Tongue (tissue), 2 donors: ENCODE measurements around the gene EPN1. TPM values are rescaled to one million over a fixed set of nuclear protein-coding genes. Genes with fewer than 3 reads are reported as not detected.
A peak's percentile ranks its signal among the peaks of the same experiment; 100 is the strongest.

Experiments
- DNase-seq: peaks from one replicate; pipeline ENCODE4 v3.0.0-alpha.2; 2015
- total RNA-seq: library from RNA; depleted of rRNA; stranded (reverse); fragments of >200 nt; gene quantifications from one replicate; pipeline ENCODE4 v1.2.3, GENCODE V29; 2014

Gene EPN1
- 62.2 TPM for total RNA-seq

DNA sequence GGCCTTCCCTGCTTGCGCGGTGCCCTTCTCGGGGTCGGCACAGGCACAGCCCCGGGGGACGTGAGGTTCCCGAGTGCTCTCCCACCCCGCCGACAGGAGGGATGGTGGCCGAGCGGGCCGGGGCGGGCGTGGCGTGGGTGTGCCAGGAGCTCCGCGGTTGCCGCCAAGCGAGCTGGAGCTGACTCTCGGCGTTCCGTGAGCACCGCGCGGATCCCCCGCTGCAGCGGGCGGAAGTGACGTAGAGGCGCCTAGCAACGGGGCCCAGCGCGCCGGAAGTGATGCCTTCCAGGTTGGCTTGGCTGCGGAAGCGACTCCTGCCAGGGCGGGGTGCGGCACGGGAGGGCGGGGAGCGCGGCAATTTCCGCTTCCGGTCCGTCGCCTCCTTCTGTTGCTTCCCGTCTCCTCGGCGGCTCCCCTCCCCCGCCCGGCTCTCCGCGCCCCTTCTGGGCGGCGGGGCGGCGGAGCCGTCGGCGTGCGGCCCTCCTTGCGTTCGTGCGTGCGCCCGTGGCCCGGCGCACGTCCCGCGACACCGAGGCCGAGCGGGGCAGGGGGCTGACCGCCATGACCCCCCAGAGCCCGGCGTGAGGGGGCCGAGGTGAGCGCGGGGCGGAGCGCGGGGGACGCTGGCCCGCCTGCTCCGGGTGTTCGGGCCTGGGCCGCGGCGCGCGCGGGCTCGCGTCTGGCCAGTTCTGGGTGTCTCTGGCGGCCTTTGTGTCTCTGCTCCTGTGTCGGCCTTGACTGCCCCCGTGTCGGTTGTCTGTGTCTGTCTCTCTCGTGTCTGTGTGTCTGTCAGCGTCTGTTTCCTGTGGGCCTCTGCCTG lies at the start of gene EPN1:
TSS of gene EPN1 (plus strand) at position 386 of the 820 bp plus-strand sequence. CDS start 3,402 bp downstream, outside the sequence.
- DNase-seq = peak; percentile 98

DNA sequence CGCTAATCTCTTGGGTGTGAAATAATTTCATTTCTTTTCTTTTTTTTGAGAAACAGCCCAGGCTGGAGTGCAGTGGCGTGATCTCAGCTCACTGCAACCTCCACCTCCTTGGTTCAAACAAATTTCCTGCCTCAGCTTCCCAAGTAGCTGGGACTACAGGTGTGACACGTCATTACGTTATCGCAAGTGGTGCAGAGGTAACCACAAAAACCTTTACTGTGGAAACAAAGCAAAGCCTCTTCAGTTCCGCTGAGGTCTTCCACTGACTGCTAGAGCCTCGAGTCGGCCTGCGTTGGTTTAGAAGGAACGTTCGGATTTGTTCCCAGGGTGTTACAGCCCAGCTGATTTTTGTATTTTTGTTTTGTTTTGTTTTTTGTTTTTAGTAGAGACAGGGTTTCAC lies 48.7 kb upstream of the EPN1 start:
- no peak for DNase-seq

DNA sequence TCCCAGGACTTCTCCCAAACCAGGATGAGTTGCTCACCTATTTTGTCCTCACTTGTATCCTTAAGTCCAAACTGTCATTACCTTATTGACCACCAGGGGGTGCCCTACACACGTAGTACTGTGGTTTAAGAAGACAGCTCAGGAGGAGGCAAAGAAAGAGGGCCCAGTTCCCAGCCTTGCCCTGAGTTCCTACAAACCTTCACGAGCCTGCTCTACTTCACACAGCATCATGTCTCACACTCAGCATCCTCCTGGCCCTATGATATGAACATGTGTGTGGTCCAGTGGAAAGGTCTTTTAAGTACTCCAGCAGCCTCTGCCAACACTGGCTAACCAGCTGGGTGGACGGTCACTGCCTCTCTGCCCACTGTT lies 42.6 kb upstream of the EPN1 start:
- peak; percentile 96 for DNase-seq

DNA sequence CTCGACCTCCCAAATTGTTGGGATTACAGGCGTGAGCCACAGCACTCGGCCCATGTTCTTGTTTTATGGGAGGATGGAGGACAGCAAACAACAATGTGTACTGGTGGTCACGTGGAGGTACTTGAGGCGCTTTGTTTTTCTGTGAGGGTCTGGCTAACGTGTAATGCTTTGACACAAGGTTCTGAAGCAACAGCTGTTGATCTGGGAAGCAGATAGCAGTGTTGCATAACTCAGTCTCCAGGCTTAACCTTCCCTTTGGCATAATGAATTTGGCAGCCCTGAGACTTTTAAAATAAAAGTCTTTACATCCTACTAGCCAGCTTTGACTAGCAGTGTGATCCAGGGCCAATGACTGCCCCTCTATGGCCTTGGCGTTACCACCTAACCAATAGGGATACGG lies 41.2 kb upstream of the EPN1 start:
- no peak for DNase-seq

DNA sequence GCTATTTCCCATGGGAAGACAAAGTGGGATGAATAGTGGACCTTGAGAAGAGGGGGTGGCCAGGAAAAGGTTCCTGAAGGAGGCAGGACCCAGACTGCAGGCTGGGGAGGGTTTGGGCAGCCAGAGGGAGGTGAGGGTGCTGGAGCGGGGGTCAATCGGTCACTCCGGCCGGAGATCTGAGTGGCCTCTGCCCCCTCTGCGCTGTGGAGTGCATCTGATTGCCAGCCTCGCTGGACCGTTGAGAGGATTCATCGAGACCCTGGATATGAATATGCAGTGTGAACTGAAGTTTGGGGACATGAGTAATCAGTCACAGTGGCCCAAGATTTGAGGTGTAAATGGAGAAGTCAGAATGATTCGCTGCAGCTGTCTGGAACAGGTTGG lies 39.7 kb upstream of the EPN1 start:
- no peak for DNase-seq

DNA sequence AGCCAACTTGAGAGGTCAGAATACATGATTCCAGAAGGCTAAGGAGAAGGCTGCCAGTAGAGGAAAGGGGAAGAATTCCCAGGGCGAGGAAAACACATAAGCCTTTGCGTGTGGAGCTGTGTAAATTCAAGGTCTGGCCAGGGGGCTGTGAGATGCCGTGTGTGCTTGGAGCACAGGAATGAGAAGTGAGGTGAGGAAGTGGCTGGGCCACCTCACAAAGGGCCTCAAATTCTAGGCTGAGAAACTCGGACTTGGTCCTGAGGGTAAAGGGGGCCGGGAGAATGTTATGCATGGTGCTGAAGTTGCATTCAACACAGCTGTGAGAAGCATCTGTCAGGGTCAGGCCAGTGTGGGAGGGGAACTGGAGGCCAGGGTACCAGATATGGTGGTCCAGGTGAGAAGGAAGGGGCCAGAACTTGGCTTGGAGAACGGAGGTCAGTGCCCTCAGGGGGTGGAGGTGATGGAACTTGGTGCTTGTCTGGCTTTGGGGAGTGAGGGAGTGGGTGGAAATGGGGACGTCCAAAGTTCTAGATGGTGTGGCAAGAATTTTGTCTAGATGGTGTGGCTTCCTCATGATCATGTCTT lies 39.1 kb upstream of the EPN1 start:
- DNase-seq = no peak

DNA sequence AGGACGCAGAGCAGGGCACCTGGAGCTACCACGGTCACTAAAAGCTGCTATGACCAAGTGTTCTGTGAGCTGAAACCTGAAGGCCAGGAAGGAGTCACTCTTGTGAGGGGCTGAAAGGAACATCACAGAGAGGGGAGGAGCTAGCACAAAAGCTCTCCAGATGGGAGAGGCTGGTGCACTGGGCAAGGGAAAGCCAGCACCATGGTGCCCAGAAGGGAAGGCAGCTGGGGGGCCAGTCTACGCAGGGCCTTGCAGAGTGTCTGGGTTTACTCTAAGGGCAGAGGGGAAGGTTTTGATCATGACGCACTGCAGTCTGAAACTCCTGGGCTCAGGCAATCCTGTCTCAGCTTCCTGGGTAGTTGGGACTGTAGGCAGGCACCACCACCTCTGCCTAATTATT lies 38.3 kb upstream of the EPN1 start:
- DNase-seq = no peak

DNA sequence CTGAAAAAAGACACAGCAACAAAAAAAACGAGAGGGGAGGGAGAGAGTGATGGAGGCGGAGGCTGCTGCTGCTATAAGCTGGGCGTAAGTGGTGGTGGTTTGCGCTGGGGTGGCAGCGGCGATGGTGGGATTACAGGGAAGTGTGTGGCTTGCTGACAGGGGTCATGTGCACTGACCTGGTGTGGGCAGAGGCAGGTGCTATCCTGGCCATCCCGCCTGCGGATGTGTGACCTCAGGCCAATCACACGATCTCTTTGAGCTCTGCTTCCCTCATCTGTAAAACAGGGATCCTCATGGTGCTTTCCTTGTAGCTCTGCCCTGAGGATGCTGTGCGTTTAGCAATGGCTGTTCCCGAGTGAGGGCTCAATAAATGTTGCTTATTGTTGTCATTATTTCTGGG lies 37.5 kb upstream of the EPN1 start:
- DNase-seq = no peak

DNA sequence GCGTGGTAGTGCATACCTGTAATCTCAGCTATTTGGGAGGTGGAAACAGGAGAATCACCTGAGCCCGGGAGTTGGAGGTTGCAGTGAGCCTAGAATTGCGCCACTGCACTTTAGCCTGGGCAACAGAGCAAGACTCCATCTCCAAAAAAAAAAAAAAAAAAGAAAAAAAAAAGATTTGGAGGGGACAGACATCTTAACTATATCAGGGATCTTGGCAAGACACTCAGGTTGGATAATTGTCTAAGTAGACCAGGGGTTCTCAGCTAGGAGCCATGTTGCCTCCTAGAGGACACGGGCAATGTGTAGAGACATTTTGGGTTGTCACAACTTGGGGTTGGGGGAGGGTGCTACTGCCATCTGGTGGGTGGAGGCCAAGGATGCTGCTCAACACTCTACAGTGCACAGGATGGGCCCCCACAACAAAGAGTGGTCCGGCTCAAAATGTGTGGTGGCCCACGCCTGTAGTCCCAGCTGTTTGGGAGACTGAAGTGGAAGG lies 36.1 kb upstream of the EPN1 start:
- DNase-seq = no peak

DNA sequence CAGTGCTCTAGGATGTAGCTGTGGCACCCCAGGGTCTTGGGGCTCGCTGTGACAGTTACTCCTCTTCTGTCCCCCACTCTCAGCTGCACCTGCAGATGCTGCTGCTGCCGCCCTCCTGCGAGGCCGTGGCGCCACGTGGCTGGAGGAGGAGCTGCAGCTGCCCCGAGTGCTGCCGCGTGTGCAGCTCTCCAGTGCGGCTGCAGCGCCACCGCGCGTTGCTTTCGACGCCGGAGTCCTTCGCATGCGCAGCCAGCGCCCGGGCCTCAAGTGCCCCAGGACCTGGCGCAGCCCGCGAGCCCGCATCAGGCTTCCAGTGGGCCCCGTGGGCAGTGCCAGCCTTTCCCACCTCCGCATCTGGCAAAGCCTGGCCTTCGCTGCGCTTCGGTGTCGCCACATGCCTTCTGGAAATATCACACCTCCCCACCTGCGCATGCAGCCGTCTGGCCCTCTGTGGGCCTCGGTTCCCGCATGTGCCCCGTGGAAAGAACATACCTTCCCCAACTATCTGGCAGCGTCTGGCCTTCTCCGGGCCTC lies 34.9 kb upstream of the EPN1 start:
- DNase-seq = peak; percentile 79

DNA sequence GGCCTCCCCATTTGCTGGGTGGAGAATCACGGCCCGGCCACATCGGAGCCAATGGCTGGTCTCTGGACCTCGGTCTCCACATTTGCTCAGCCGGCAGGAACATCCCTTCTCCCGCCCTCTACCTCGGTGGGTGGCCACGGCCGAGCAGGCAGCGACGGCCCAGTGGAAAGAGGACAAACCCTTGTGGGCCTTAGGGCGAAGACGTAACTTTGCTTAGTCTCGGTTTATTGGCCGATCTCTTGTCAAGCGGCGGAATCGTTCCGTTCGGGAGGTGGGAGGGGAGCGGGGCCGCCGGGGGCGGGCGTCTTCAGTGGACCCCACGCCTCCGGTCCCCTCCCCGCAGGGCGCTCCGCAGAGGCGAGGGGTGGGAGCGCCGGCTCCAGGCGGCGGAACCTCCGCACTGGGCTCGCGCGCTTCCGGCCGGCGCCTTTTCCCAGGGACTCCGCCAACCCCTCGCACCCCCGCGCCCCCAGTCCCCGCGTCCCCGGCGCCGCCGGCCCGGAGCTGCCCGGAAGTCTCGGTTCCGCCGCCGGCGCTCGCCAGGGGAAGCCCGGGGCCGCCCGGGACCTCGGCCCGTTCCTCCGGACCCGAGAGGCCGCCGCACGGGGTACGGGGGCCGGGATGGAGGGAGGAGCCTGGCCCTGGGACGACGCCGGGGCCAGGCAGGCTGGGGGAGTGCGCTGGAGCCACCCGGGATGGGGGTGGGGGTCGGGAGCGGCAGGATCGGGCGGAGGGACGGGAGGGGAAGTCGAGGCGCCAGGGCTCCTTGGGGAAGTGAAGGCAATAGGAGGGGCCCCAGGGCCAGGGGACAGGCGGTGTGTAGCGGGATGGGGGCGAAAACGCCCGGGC lies 34.2 kb upstream of the EPN1 start, which contains the start of gene ZNF580:
TSS of gene ZNF580 (plus strand) at position 426 of the 849 bp plus-strand sequence. CDS start 1,507 bp downstream, outside the sequence.
- peak; percentile 83 for DNase-seq

DNA sequence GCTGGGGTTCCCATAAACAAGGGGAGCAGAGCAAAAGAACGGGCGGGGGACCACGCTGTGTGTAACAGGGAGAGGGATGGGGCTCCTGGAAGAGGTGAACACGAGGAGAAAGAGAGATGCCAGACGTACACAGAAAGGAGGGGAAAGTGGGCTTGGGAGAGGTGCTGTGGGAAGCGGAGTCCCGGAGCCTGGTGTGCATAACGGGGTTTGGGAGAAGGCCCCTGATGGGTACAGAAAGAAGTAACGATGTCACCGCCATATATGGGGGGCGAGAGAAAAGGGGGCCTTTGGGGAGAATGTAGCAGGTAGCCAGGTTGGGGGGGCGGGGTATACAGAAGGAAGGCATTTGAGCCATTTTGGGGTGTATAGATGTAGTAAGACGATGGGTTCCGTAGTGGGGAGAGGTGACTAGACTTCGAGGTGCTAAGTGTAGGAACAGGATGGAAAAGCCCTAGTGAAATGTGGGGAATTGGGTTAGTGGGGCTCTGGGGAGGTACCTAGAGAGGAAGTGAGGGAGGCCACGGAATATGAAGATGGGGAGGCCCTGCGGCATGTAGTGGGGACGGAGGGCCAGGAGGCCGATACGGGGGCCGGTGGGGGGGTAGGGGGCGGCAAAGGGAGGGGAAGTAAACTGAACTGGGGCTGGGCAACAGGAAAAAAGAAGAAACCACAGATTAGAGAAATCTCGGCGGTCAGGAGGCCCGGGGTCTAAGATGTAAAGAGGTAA lies 33.4 kb upstream of the EPN1 start:
- DNase-seq = no peak

DNA sequence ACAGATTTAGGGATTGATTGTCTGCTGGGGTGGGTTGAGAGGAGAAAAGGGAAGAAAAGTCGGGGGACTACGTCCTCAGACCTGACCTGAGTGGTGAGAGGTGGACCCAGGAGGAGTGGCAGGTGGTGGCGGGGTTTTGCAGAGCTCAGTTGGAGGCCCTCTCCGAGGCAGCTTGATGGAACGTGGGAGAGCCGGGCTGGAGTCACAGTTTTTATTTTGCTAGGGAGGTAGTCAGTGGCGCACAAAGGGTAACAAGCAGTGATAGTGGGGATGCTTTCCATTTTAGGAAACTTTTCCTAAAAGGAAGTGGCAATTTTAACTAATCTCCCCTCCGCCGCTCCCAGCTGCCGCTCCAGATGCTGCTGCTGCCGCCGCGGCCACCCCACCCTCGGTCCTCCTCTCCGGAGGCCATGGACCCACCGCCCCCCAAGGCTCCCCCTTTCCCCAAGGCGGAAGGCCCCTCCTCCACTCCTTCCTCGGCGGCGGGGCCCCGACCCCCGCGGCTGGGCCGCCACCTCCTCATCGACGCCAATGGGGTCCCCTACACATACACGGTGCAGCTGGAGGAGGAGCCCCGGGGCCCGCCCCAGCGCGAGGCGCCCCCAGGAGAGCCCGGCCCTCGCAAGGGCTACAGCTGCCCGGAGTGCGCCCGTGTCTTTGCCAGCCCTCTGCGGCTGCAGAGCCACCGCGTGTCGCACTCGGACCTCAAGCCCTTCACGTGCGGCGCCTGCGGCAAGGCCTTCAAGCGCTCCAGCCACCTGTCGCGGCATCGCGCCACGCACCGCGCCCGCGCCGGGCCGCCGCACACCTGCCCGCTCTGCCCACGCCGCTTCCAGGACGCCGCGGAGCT lies 32.6 kb upstream of the EPN1 start:
- DNase-seq = no peak

DNA sequence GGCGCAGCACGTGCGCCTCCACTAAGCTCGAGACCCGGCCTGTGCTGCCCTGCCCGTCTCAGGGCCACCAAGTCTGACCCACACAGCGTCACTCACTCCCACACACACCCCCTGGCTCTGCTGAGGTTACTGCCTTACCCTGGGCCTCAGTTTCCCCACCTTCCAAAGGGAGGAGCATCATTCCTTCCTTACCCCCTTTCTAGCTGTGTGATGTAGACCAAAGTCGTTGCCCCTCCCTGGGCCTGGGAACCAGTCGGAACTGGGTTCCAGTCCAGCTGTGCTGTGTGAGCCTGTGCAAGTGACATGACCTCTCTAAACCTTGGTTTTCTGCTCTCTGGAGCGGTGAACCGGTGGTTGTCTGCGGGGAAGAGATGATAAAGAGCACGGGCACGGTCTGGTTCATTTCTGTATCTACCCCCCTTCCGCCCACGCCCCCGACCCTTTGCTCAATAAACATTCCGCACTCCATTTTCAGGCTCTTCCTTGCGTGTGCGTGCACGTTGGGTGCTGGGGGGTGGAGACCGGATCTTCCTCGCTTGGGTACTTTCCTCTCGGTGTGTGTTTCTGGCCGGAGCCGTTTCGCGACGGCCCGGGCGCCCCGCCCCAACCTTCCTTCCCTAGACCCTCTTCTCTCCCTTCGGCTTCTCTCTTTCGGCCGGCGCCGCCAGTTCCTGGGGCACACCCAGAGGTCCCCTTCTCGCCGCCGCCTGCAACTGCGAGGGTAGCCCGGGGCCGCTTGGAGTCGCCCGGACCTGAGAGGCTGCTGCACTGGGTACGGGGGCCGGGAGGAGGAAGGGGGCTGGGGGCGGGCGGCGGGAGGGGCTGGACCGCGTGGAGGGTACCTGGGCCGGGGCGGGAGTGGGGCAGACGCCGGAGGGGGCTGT lies 31.8 kb upstream of the EPN1 start, which contains the start of gene ZNF581:
TSS of gene ZNF581 (plus strand) at position 647 of the 884 bp plus-strand sequence. CDS start 923 bp downstream, outside the sequence.
- peak; percentile 80 for DNase-seq

DNA sequence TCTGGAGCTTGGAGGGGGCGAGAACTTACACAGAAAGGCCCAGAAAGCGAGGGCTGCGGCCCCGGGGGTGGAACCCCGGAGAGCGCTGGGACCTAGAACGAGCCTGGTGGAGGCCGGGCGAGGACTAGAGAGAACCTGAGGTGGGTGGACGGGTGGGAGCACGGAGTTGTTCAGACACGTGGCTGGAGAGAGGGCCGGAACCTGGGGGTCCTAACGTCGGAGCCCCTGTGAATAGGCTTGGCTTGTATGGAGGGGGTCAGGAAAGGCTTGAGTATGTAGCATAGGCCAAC lies 31.2 kb upstream of the EPN1 start:
- DNase-seq = no peak

DNA sequence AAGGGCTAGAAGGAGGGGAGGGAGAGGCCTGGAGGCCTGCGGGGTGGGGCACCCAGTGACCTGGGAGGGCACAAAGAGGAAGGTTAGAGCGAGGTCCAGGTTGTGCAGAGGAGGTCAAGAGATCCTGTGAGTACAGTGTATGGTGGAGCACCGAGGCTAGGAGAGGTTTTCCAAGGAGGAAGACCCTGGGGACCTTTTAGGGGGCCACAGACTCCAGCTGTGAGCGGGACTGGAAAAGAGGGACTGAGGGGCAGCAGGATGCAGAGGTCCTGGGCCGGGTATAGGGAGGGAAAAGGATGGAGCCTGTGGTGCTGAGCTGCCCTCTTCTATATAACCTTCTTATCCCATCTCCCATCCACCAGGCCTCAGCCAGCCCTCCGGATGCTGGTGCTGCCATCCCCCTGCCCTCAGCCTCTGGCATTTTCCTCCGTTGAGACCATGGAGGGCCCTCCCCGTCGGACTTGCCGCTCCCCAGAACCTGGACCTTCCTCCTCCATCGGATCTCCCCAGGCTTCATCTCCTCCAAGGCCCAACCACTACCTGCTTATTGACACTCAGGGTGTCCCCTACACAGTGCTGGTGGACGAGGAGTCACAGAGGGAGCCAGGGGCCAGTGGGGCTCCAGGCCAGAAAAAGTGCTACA lies 30.7 kb upstream of the EPN1 start:
- DNase-seq = no peak

DNA sequence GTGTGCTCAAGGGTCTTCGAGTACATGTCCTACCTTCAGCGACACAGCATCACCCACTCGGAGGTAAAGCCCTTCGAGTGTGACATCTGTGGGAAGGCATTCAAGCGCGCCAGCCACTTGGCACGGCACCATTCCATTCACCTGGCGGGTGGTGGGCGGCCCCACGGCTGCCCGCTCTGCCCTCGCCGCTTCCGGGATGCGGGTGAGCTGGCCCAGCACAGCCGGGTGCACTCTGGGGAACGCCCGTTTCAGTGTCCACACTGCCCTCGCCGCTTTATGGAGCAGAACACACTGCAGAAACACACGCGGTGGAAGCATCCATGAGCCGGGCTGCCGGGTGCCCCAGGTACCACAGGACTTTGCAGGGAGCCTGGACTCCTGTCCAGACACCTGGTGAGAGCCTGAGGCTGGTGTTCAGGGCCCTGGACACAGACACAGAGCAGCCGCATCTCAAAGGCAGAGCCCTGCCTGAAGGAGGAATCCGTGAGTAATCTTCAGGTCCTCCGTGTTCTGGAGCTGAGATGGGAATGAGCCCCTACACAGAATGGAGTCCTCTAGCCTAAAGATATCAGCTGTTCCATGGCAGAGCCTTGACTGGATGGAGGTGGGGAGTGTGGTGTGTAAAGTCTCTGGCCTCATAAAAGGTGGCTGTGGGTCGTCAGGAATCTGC lies 30.0 kb upstream of the EPN1 start:
- no peak for DNase-seq

DNA sequence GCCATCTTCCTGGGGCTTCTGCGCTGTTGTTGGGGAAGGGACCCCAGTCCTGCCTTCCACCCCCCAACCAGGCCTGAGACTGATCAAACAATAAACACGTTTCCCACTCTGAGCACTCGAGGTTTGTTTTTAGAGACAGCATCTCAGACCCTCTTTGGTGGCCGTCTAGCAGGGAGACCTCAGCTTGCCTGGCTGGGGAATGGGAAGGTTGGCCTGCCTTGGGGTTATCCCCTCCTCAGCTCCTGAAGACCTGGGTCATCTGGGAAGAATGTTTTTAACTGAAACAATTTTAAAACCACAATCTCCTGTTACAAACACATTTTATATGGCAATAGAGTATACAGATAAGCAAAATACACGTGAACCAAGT lies 29.5 kb upstream of the EPN1 start:
- no peak for DNase-seq
